ENCODE data around the gene GCM1.

The GCM1 gene

GRCh38 chr6:53101006-53101405, 47.6 kb downstream of the GCM1 start:
- no peak for DNase-seq

DNA sequence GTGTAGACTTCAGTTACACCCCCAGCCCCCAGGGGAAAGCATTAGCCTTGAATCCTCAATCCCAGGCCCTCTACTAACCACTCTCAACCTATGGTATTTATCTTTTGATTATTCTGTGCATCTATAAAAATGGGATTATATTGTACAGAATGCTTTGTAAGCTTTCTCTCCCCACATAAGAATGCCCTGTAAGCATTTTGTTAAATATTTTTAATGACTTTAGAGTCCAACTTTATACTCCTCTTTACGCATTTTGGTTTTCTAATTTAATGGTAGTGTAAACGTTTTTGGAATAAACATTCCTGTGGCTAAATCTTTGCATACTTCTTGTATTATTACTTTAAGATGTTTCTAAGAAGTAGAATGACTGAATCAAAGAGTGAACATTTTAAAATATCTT, 48.1 kb downstream of the GCM1 start:
- no peak for DNase-seq

GRCh38 chr6:53095716-53096115, 52.9 kb downstream of the GCM1 start:
- no peak for DNase-seq

DNA sequence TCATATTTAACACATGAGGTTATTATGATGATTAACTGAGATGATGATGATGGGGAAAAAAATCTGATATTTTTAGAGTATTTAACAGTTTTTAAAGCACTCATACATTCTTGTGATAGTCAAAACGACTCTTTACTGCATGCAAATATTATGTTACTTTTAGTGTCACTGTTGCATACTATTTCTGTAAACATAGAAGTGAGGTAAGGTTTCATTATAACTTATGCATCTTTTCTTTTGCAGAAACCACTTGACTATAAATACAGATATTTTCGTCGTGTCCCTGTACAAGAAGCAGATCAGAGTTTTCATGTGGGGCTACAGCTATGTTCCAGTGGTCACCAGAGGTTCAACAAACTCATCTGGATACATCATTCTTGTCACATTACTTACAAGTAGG, 53.4 kb downstream of the GCM1 start:
- no peak for DNase-seq

DNA sequence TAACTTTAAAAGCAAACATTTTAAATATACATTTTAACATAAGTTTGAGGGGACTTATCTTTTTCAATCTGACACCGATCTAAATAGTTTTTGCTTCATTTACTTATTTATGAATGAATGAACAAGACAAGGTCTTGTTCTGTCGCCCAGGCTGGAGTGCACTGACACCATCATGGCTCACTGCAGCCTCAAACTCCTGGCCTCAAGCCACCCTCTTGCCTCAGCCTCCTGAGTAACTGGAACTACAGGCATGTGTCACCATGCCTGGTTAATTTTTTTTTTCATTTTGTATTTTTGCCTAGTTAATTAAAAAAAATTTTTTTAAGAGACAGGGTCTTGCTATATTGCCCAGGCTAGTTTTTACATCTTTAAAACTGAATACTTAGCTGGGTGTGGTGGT, 58.1 kb downstream of the GCM1 start:
- DNase-seq: no peak

DNA sequence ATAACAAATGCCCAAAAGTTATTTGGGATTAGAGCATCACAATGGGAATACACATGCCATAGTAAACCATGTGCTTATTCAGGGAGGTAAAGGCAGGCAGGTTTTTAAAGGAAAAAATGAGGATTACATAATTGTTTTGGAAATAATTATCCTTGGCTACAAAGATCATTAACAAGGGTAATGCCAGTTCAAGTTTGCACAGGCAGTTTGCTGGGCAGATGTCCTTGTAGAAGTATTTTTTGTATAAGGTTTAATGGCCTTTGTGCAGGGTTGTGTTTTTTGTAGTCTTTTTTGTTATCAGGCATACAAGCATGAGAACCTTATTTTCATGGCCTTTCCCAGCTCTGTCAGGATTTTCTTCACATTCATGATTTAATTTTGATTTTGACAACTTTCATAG, 58.7 kb downstream of the GCM1 start:
- no peak for DNase-seq

DNA sequence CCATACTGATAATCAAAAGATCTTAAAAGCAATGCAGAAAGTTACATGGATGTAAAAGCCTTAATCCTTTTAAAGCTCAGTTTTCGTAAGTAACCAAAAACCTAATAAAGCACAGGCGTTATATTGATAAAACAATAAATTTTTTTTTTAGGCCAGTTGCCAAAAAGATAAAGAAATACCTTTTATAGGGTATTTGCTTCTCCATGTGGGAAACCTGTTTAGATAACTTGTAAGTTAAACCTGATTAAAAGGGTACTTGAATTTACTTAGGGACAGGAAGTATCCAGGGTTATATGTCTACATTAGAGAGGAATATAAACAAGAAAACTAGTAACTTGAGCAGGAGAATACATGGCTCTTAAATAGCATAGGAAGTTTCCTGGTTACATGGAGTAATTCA, 62.3 kb downstream of the GCM1 start:
- no peak for DNase-seq

DNA sequence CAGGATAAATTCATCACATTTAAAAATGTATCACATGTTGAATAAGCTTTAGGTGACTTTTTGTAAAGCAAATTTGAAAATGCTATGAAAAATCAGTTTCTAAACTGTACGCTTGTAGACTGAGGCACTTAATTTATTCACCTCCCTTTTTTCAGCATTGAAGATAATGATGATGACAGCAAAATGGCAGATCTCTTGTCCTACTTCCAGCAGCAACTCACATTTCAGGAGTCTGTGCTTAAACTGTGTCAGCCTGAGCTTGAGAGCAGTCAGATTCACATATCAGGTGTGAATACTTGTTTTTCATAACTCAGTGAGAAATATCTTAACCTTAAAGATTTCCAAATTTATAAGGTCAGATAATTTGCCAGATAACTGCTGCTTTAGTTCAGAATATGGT, 67.8 kb downstream of the GCM1 start:
- DNase-seq: no peak
